ENCODE data around the gene LGALS9.

The LGALS9 gene

GRCh38 chr17:27603421-27603770 is 27.6 kb upstream of the LGALS9 start:
- no peak for TF ChIP-seq CTCF (IDR thresholded peaks at IDR 0.05; ENCODE audit: extremely low read depth, missing control alignments)
- DNase-seq (ENCODE audit: low spot score): no peak

- DNase-seq (ENCODE audit: low spot score): no peak
These were observed 26.9 kb upstream of the LGALS9 start for GRCh38 chr17:27603880-27604794.

GRCh38 chr17:27605409-27605808 is 25.6 kb upstream of the LGALS9 start:
- TF ChIP-seq CTCF (IDR thresholded peaks at IDR 0.05; ENCODE audit: extremely low read depth, missing control alignments): no peak
- no peak for DNase-seq (ENCODE audit: low spot score)

More at GRCh38 chr17:27603880-27604794, 26.9 kb upstream of the LGALS9 start:
- no peak for TF ChIP-seq CTCF (IDR thresholded peaks at IDR 0.05; ENCODE audit: extremely low read depth, missing control alignments)

- no peak for TF ChIP-seq CTCF (IDR thresholded peaks at IDR 0.05; ENCODE audit: extremely low read depth, missing control alignments)
- DNase-seq (ENCODE audit: low spot score): no peak
These were observed 23.4 kb upstream of the LGALS9 start for GRCh38 chr17:27607521-27608091.

GRCh38 chr17:27608328-27609230 is 22.4 kb upstream of the LGALS9 start:
- no peak for DNase-seq (ENCODE audit: low spot score)
- no peak for TF ChIP-seq CTCF (IDR thresholded peaks at IDR 0.05; ENCODE audit: extremely low read depth, missing control alignments)

- peak; percentile 21 for TF ChIP-seq CTCF (IDR thresholded peaks at IDR 0.05; ENCODE audit: extremely low read depth, missing control alignments)
- peak; percentile 52 for DNase-seq (ENCODE audit: low spot score)
These were observed 21.2 kb upstream of the LGALS9 start for GRCh38 chr17:27609611-27610303.

Measured in GM20000 (cell line).